ENCODE measurements around the gene AMBP.

DNA sequence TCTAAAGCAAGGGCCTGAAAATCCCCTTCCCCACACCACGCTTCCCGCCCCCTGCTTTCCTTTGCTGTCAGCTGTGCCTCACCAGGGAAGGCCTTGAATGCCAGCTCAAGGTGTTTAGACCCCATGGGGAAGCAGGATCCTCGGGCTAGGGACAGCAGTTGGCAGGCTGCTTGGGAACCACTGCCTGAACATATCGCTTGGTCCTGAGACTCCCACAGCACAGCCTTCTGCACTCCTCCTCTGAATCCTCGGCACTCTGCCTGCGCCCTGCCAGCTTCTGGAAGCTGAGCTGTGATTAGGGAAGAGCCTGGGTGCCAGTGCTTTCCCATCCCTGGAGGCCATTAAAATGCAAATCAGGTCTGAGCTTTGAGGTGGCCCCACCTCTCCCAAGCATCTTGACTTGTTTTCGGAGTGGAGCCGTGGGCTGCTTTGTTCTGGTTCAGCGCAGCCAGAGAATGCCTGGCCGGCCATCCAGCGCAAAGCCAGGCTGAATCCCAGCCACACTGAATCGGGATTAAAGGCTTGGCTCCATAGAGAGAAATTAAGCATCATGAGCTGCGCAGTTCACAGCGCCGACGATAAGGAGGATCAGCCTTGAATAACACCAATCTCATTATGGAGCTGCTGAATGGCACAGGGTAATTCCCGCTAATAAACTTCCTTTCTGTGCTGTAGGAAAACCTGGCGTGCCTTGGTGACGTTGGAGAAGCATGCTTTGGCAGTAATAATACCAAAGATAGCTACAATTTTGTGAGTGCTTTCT lies 40.0 kb downstream of the AMBP start:
- TF ChIP-seq CBX2 (IDR thresholded peaks at IDR 0.05; ENCODE audit: borderline replicate concordance, low read depth): no peak
- TF ChIP-seq CTCF (IDR thresholded peaks at IDR 0.05): no peak
- no peak for TF ChIP-seq REST (IDR thresholded peaks at IDR 0.05)
- TF ChIP-seq JUN (IDR thresholded peaks at IDR 0.05): no peak
- TF ChIP-seq POLR2A (IDR thresholded peaks at IDR 0.05; ENCODE audit: low read length): no peak
- no peak for TF ChIP-seq CHD4 (IDR thresholded peaks at IDR 0.05; ENCODE audit: borderline replicate concordance)
- TF ChIP-seq BHLHE40 (IDR thresholded peaks at IDR 0.05; ENCODE audit: low read depth, low read length): no peak
- no peak for TF ChIP-seq EP300 (IDR thresholded peaks at IDR 0.05)

All from A549 (cell line).